IMR-90 (cell line): ENCODE measurements around the gene KLF16.

Experiments
- BHLHE40 ChIP-seq: fragments of 150-350 bp; IDR thresholded peaks from 2 replicates; pipeline ENCODE4 v1.6.1; 2016; ENCODE audit warnings: mild to moderate bottlenecking, low read depth, low read length
- CEBPB ChIP-seq: IDR thresholded peaks from 2 replicates; pipeline ENCODE4 v1.6.1; 2012; ENCODE audit warnings: low read depth, low read length, improper control_type of control experiment
- CHD1 ChIP-seq: IDR thresholded peaks from 2 replicates; pipeline ENCODE4 v1.6.1; 2012; ENCODE audit warnings: low read depth, low read length, improper control_type of control experiment
- CTCF ChIP-seq: conservative IDR thresholded peaks from 2 replicates; pipeline ENCODE4 v1.5.1; 2012; ENCODE audit warnings: mild to moderate bottlenecking, low read depth, low read length, improper control_type of control experiment
- ELK1 ChIP-seq: fragments of 150-350 bp; IDR thresholded peaks from 2 replicates; pipeline ENCODE4 v1.6.1; 2016; ENCODE audit warnings: low read depth, mild to moderate bottlenecking, low read length, moderate library complexity, borderline replicate concordance
- MAZ ChIP-seq: IDR thresholded peaks from 2 replicates; pipeline ENCODE4 v1.6.1; 2012; ENCODE audit warnings: low read depth, mild to moderate bottlenecking, low read length, improper control_type of control experiment, moderate library complexity, borderline replicate concordance
- MXI1 ChIP-seq: IDR thresholded peaks from 2 replicates; pipeline ENCODE4 v1.6.1; 2012; ENCODE audit warnings: low read depth, mild to moderate bottlenecking, low read length, moderate library complexity, borderline replicate concordance
- NFE2L2 ChIP-seq: fragments of 150-350 bp; IDR thresholded peaks from 2 replicates; pipeline ENCODE4 v1.6.1; 2016; ENCODE audit warnings: low read depth, mild to moderate bottlenecking, low read length
- POLR2A ChIP-seq: IDR thresholded peaks from 2 replicates; pipeline ENCODE4 v1.6.1; 2012; ENCODE audit warnings: mild to moderate bottlenecking, low read depth, low read length
- RAD21 ChIP-seq: IDR thresholded peaks from 2 replicates; pipeline ENCODE4 v1.6.1; 2012; ENCODE audit warnings: low read length, improper control_type of control experiment
- RCOR1 ChIP-seq: IDR thresholded peaks from 2 replicates; pipeline ENCODE4 v1.6.1; 2012; ENCODE audit warnings: mild to moderate bottlenecking, low read length, improper control_type of control experiment; ENCODE audit not compliant: insufficient replicate concordance
- RFX5 ChIP-seq: IDR thresholded peaks from 2 replicates; pipeline ENCODE4 v1.8.0; 2012; ENCODE audit warnings: low read depth, mild to moderate bottlenecking, low read length, moderate library complexity
- SMC3 ChIP-seq: fragments of 150-350 bp; IDR thresholded peaks from 2 replicates; pipeline ENCODE4 v1.6.1; 2016; ENCODE audit warnings: low read depth, mild to moderate bottlenecking, antibody characterized with exemption, low read length, moderate library complexity
- USF2 ChIP-seq: fragments of 150-350 bp; IDR thresholded peaks from 2 replicates; pipeline ENCODE4 v1.6.1; 2017; ENCODE audit warnings: mild to moderate bottlenecking, antibody characterized with exemption, low read length, low read depth

GRCh38 chr19:1818549-1819195, 44.7 kb downstream of the KLF16 start:
- no peak for TF ChIP-seq ELK1
- TF ChIP-seq CTCF, result no peak
- TF ChIP-seq USF2, result no peak
- TF ChIP-seq CEBPB, result no peak
- no peak for TF ChIP-seq RAD21
- no peak for TF ChIP-seq POLR2A
- TF ChIP-seq MXI1, result no peak
- TF ChIP-seq RFX5, result no peak
- TF ChIP-seq SMC3, result no peak
- TF ChIP-seq NFE2L2, result no peak
- TF ChIP-seq RCOR1, result no peak
- no peak for TF ChIP-seq BHLHE40
- TF ChIP-seq MAZ, result no peak
- TF ChIP-seq CHD1, result no peak
